AG09309 (cell line): ENCODE results near the gene TRAF7.

Experiments
- DNase-seq: peaks from one replicate; pipeline ENCODE4 v3.0.0-alpha.2; 2010; ENCODE audit warnings: low read depth
- H3K4me3 ChIP-seq: 2 replicates; pipeline ENCODE4 v1.5.1; 2011; ENCODE audit warnings: mild to moderate bottlenecking, low read depth, low read length, moderate library complexity; ENCODE audit not compliant: control insufficient read depth
- TF ChIP-seq, protein P1 (sequence below): IDR thresholded peaks from 2 replicates; pipeline ENCODE4 v1.5.1; 2011; ENCODE audit warnings: mild to moderate bottlenecking, low read depth, low read length, inconsistent platforms; ENCODE audit not compliant: insufficient read depth, control insufficient read depth; ENCODE audit errors: missing control alignments

Gene TRAF7

GRCh38 chr16:2216330-2216729 lies 60.7 kb downstream of the TRAF7 start:
- DNase-seq: no peak
- TF ChIP-seq, protein P1, sequence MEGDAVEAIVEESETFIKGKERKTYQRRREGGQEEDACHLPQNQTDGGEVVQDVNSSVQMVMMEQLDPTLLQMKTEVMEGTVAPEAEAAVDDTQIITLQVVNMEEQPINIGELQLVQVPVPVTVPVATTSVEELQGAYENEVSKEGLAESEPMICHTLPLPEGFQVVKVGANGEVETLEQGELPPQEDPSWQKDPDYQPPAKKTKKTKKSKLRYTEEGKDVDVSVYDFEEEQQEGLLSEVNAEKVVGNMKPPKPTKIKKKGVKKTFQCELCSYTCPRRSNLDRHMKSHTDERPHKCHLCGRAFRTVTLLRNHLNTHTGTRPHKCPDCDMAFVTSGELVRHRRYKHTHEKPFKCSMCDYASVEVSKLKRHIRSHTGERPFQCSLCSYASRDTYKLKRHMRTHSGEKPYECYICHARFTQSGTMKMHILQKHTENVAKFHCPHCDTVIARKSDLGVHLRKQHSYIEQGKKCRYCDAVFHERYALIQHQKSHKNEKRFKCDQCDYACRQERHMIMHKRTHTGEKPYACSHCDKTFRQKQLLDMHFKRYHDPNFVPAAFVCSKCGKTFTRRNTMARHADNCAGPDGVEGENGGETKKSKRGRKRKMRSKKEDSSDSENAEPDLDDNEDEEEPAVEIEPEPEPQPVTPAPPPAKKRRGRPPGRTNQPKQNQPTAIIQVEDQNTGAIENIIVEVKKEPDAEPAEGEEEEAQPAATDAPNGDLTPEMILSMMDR: no peak
- H3K4me3 ChIP-seq: no peak overlapping the region

DNA sequence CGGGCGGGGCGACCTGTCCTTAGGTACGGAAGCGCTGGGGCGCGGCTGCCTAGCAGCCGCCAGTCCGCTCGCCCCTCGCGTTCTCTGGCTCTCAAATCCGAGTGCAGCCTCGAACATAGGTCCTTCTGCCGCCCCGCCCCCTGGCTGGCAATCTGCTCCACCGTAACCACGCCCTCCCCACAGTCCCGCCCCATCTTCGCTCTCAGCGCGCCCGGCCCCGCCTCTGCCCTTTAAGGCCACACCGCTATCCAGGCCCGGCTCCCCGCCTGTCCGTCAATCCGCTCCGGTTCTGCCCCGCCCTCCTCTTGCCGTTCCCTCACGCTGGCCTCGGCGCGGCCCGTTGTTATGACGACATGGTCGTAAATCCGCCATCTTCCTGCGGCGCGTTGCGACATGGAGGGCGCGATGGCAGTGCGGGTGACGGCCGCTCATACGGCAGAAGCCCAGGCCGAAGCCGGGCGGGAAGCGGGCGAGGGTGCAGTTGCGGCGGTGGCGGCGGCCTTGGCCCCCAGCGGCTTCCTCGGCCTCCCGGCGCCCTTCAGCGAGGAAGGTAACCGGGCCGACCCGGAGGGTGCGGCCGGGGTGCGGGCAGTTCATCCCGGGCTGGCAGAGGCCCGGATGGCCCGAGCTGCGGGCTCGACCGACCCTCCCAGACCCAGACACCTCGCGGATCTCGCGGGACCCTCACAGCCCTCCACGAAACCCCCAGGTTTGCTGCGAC lies 67.8 kb downstream of the TRAF7 start, which contains the start of gene E4F1:
E4F1 (plus strand) TSS at position 371 of the 721 bp plus-strand sequence; CDS start at position 394, 23 bp downstream.
- TF ChIP-seq, protein P1: no peak
- peak within 1 kb of the TSS; percentile 83 for H3K4me3 ChIP-seq

DNA sequence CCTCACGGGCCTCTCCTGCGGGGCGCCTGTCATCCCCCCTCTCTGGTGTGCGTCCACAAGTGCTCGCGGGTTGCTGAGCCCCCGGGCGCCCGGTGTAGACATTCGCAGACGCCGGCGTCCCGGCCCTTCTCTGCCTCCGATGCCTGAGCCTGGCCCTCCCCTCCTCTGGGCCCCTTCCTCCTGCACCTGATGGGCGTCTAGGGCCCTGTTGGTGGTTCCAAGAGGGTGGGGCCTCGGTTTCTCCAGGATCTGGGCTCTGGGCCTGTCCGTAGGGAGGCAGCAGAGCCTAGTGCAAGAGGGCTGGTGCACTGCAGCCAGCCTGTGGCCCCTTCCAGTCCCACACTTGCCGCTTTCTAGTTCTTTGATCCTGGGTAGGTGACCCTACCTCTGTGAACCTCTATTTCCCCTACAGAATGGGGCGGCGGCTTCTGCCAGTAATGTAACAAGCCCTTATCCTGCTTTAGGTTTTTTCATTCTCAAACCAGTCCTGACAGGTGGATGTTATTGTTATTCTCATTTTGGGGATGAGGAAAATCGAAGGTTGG lies 68.4 kb downstream of the TRAF7 start:
- DNase-seq: peak; percentile 11
- TF ChIP-seq, protein P1: peak; percentile 31
- H3K4me3 ChIP-seq: peak overlapping the region; percentile 83

More for the DNA sequence above, 67.8 kb downstream of the TRAF7 start, which contains the start of gene E4F1:
- peak; percentile 94 for DNase-seq

DNA sequence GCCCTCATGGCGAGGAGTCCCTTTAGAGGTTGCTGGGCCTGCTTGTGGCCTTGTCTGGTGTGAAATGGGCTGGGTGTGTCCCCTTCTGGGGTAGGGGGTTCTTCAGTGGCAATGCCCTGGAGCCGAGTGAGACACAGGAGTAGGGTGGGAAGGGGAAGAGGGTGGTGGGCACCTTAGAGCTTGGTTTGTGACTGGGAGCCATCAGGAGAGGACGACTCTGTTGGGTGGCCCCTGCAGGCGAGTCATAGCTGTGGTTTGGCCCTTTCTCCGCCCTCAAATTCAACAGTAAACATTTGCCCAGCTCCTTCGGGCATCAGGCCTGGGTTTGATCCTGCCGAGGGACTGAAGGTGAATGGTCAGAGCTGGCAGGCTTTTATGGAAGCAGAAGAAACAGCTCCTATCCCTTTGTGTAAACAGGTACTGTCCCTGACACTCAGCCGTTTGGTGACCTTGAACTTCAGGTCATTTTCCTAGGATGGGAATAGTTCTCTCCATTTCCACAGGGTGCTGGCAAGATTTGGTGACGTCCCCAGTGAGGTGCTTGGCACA lies 70.7 kb downstream of the TRAF7 start:
- DNase-seq: no peak
- TF ChIP-seq, protein P1: no peak

DNA sequence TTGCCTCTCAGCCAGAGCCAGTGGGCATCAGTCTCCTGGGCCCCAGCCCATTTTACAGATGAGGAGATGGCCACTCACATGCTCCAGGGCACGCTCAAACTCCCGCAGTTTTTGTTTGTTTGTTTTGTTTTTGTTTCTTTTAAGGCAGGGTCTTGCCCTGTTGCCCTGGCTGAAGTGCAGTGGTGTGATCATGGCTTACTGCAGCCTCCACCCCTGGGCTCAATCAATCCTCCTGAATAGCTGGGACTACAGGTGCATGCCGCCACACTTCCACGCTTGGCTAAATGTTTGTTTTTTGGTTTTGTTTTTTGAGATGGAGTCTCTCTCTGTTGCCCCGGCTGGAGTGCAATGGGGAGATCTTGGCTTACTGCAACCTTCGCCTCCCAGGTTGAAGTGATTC lies 71.3 kb downstream of the TRAF7 start:
- H3K4me3 ChIP-seq: no peak overlapping the region
- DNase-seq: no peak

More for the DNA sequence above, 70.7 kb downstream of the TRAF7 start:
- H3K4me3 ChIP-seq: no peak overlapping the region

More for the DNA sequence above, 71.3 kb downstream of the TRAF7 start:
- TF ChIP-seq, protein P1: no peak
